ENCODE results near the gene TMBIM6. TPM values are rescaled to one million over a fixed set of nuclear protein-coding genes. Genes with fewer than 3 reads are reported as not detected.
"Not testable (repeated sequence)": the region's sequence is repeated elsewhere in the genome, so short reads cannot be mapped to it uniquely, and the experiment has no call there.

Gene TMBIM6
- total RNA-seq, 4 donors from 2014 or later, result 292 to 468 (median 377) TPM

- DNase-seq (ENCODE audit: low spot score in 2 of 2), result no peak
- H3K4me3 ChIP-seq, result no peak overlapping the region
- no peak overlapping the region for H3K27ac ChIP-seq
- H3K36me3 ChIP-seq, result peaks cover 25% of the 10 kb centered on the region
- WGBS, result 59% methylated on average over 4 of the region's 4 CpGs
- no peaks in the 10 kb centered on the region for H3K4me1 ChIP-seq
- no peaks in the 10 kb centered on the region for H3K27me3 ChIP-seq
- no peak for TF ChIP-seq POLR2AphosphoS5 (IDR thresholded peaks at IDR 0.05)
- TF ChIP-seq CTCF (IDR thresholded peaks at IDR 0.05), result no peak
- no peak for TF ChIP-seq POLR2A (IDR thresholded peaks at IDR 0.05)
- TF ChIP-seq EP300 (IDR thresholded peaks at IDR 0.05), result no peak
- H3K9me3 ChIP-seq, result no peaks in the 10 kb centered on the region
Observed at GRCh38 chr12:49767333-49767732, 26.0 kb downstream of the TMBIM6 start.

- WGBS, result 84% methylated on average over 7 of the region's 7 CpGs
- H3K27ac ChIP-seq; H3K36me3 ChIP-seq; DNase-seq (ENCODE audit: low spot score in 2 of 2); H3K9me3 ChIP-seq; H3K27me3 ChIP-seq; H3K4me3 ChIP-seq: not testable (repeated sequence)
- peaks cover 14% of the 10 kb centered on the region for H3K4me1 ChIP-seq
Observed at GRCh38 chr12:49773102-49773501, 31.7 kb downstream of the TMBIM6 start.

GRCh38 chr12:49776413-49776812, 35.1 kb downstream of the TMBIM6 start:
- WGBS, result 6% methylated on average over 7 of the region's 7 CpGs
- no peak for TF ChIP-seq POLR2A (IDR thresholded peaks at IDR 0.05)
- peak; percentile 73 to 79 for TF ChIP-seq CTCF (IDR thresholded peaks at IDR 0.05)
- Histone ChIP-seq H3K36me3 (no peaks in the 10 kb centered on the region), H3K27ac (no peak overlapping the region), H3K4me3 (no peak overlapping the region), H3K27me3 (no peaks in the 10 kb centered on the region), H3K4me1 (peaks cover 14% of the 10 kb centered on the region), H3K9me3 (no peaks in the 10 kb centered on the region)
- DNase-seq (ENCODE audit: low spot score in 2 of 2), result peak in 1 of 2 donors; percentile 79

GRCh38 chr12:49776858-49777257, 35.5 kb downstream of the TMBIM6 start:
- WGBS, result 57% methylated on average over 5 of the region's 5 CpGs
- Histone ChIP-seq H3K4me1 (peaks cover 14% of the 10 kb centered on the region), H3K27ac (no peak overlapping the region), H3K36me3 (no peaks in the 10 kb centered on the region), H3K27me3 (no peaks in the 10 kb centered on the region), H3K4me3 (no peak overlapping the region), H3K9me3 (no peaks in the 10 kb centered on the region)
- no peak for TF ChIP-seq POLR2AphosphoS5 (IDR thresholded peaks at IDR 0.05)
- TF ChIP-seq CTCF (IDR thresholded peaks at IDR 0.05), result no peak
- no peak for TF ChIP-seq EP300 (IDR thresholded peaks at IDR 0.05)
- TF ChIP-seq POLR2A (IDR thresholded peaks at IDR 0.05), result no peak
- peak in 1 of 2 donors; percentile 41 for DNase-seq (ENCODE audit: low spot score in 2 of 2)

GRCh38 chr12:49777341-49777740, 36.0 kb downstream of the TMBIM6 start:
- Histone ChIP-seq H3K27me3 (no peaks in the 10 kb centered on the region), H3K4me1 (peaks cover 14% of the 10 kb centered on the region), H3K9me3 (no peaks in the 10 kb centered on the region), H3K27ac (no peak overlapping the region), H3K36me3 (no peaks in the 10 kb centered on the region), H3K4me3 (no peak overlapping the region)
- DNase-seq (ENCODE audit: low spot score in 2 of 2), result no peak
- 86% methylated on average over 3 of the region's 3 CpGs for WGBS
- TF ChIP-seq EP300 (IDR thresholded peaks at IDR 0.05), result no peak

- TF ChIP-seq CTCF (IDR thresholded peaks at IDR 0.05), result peak in 1 of 2 donors; percentile 67
- no peak for TF ChIP-seq POLR2AphosphoS5 (IDR thresholded peaks at IDR 0.05)
- Histone ChIP-seq H3K36me3 (no peaks in the 10 kb centered on the region), H3K27ac (no peak overlapping the region), H3K27me3 (no peaks in the 10 kb centered on the region), H3K9me3 (no peaks in the 10 kb centered on the region), H3K4me1 (peaks cover 14% of the 10 kb centered on the region), H3K4me3 (no peak overlapping the region)
- DNase-seq (ENCODE audit: low spot score in 2 of 2), result no peak
- 58% methylated on average over 19 of the region's 19 CpGs for WGBS
Observed at GRCh38 chr12:49777800-49778748, 36.7 kb downstream of the TMBIM6 start.
